Stimulated activated CD8-positive, alpha-beta memory T cell treated with anti-CD3 and anti-CD28 coated beads, Interleukin-4, amount 100 ng/mL, for 1 hour (primary cell): ENCODE results near the gene TSC22D1.

ENCODE experiments used
- DNase-seq, 2 donors: peaks; one replicate each; pipeline ENCODE4 v3.0.0-alpha.2; 2020; ENCODE audit warnings: low read depth in 2 of 2, low spot score in 1 of 2

TSC22D1 gene

GRCh38 chr13:44386913-44387556 is 189.1 kb downstream of the TSC22D1 start:
- DNase-seq: no peak

DNA sequence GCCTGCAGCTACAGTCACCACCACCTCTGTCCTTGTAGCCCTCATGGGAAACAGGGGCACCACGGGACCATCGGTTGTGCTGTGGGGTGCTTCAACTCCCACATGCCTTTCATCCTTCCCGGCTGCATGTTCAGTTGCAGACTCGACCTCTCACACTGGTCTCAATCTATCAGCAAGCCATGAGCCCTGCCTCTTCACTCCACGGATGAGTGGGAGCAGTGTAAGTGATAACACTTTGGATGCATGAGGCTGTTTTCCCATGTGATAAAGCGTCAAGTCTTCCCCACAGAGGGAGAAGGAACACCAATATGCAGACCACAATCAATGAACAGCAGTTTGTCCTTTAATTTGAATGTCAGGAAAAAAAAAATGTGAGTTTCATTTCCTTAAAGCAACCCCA is 190.3 kb downstream of the TSC22D1 start:
- DNase-seq: no peak

DNA sequence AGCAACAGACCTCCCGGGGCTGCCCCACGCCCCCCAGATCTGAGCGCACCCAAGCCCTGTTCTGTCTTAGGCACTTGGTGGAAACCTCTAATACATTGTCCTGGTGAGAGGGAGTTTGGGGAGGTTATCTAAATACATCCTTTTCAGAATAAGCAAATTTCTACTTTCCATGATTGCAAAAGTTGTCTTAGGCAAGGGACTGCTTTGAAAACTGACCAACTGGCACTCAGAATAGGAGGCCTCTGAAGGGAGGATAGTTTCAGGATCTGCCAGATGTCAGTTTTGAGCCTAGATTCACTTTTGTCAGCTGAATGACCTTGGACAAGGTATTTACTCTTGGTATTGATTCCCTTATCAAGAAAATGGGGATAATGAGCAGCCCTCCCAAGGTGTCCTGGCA is 190.7 kb downstream of the TSC22D1 start:
- no peak for DNase-seq

DNA sequence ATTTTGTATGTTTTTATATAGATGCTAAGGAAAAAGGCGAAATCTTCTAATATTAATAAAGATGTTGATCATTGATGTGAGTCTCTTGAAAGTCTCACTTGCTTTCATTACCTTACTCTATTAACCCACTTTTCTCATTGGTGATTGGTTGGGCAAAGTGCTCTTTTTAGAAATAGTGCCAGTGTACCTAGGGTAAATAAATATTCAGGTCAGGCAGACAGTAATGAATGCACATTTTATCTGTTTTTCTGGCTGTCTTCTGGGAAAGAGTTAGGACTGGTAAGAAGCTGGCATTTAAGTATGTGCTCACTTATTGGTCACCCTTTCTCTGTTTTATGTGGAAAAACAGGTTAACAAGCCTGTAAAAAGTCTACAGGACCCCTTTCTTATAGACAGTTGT is 191.4 kb downstream of the TSC22D1 start:
- no peak for DNase-seq

DNA sequence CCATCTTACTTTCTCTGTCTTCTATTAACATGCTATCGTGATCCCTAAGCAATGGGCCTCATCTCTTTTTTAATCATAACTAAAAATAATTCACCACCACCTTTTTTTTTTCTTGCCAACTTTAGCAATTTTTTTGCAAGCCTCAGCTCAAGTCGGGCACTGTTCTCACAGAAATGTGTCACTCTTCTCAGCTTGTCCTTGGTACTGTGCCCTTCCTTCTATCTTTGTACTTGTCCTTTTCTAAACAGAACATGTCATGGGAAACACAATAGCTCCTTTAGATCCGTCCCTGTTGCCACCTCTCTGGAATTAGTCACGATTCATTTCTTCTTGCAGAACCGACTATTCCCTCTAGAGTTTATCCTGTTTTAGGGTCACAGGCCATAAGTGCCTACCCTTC is 192.2 kb downstream of the TSC22D1 start:
- DNase-seq: no peak

- DNase-seq: no peak
Observed at GRCh38 chr13:44382635-44383145, 193.4 kb downstream of the TSC22D1 start.
